HG03460 (cell line): ENCODE data around the gene BCAS4.
"Not testable (repeated sequence)": the region's sequence is repeated elsewhere in the genome, so short reads cannot be mapped to it uniquely, and the experiment has no call there.

ENCODE experiments used
- ATAC-seq: cut with Tn5 transposase; IDR thresholded peaks from one replicate; pipeline ENCODE4 v1.9.1; 2021; ENCODE audit not compliant: unreplicated experiment

BCAS4 gene

DNA sequence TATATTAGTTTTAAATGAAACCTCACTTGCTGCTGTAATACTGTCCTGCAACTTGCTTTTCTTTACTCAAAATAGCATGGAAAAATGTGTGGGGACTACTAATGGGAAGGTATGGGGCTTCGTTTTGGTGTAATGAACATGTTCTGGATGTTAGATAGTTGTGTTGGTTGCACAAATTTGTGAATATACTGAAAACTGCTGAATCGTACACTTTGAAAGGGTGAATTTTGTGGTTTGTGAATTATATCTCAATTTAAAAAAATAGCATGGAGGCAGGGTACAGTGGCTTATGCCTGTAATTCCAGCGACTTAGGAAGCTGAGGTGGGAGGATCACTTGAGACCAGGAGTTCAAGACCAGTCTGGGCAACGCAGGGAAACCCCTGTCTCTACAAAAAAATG is 2.3 kb downstream of the BCAS4 start:
- no peak for ATAC-seq

GRCh38 chr20:50798650-50799049 is 3.8 kb downstream of the BCAS4 start:
- ATAC-seq: no peak

DNA sequence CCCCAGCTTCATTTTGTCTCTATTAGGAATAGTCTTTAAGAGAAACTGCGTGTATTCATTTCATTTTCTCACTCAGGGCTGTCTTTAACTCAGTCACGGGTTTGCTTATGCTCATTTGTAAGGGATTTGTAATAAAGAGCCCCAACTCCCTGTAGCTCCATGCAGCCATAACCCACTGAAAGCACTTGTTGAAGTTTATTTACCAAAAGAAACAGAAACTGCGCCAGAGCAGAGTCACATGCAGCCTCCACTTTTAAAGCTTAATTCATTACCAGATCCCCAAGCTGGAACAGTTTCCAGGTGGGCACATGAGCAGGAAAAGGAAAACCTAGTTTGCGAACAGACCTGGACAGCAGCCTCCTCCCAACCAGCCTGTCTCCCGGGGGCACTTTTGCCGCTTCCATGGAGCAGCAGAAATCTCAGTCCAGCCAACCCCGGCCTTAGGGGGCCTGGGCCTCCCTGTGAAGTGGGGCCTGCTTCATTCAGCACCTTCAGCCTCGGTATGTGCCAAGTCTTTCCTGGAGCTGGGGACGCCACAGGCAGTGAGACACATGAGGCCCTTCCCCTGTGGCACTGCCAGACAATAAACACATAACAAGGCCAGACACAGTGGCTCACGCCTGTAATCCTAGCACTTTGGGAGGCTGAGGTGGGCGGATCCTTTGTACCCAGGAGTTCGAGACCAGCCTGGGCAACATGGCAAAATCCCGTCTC is 4.5 kb downstream of the BCAS4 start:
- ATAC-seq: no peak

GRCh38 chr20:50799890-50800550 is 5.2 kb downstream of the BCAS4 start:
- ATAC-seq: peak; percentile 54

DNA sequence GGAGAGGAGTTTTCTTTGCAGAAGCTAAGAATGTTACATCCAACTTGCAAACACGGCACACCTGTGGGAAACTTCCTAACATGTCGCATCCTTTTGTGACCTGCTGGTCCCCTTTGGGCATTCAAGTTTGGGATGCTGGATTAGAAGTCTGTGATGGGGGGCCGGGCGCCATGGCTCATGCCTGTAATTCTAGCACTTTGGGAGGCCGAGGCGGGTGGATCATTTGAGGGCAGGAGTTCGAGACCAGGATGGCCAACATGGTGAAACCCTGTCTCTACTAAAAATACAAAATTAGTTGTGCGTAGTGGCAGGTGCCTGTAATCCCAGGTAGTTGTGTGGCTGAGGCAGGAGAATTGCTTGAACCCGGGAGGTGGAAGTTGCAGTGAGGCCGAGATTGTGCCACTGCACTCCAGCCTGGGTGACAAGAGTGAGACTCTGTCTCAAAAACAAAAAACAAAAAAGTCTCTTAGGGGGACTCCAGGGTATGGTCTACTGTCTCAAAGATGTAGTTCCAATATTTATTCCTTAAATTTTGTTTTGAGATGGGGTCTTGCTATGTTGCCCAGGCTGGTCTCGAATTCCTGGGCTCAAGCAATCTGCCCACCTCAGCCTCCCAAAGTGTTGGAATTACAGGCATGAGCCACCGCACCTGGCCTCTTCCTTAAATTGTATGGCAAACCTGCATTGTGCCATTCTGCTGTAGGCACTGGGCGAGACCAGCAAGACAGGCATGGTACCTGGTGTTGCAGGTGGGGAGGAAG is 6.3 kb downstream of the BCAS4 start:
- not testable (repeated sequence) for ATAC-seq

- no peak for ATAC-seq
Measured at GRCh38 chr20:50801747-50802125, 6.9 kb downstream of the BCAS4 start.

DNA sequence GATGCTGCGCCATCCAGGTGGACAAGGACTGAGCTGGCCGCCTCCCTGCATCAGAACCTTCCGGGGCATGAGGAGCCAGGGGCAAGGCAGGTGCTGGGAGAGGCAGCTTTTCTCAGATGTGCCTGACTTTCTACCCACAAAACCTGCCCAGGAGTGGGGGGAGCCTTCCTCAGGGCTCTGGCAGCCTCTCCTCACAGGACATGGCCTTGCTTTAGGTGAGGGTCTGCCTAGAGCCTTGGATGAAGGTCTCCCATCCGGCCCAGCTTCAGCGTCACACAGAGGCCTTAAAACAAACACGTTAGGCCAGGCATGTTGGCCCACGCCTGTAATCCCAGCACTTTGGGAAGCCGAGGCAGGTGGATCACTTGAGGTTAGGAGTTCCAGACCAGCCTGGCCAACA is 7.4 kb downstream of the BCAS4 start:
- no peak for ATAC-seq

GRCh38 chr20:50804437-50805348 is 9.8 kb downstream of the BCAS4 start:
- ATAC-seq: no peak

DNA sequence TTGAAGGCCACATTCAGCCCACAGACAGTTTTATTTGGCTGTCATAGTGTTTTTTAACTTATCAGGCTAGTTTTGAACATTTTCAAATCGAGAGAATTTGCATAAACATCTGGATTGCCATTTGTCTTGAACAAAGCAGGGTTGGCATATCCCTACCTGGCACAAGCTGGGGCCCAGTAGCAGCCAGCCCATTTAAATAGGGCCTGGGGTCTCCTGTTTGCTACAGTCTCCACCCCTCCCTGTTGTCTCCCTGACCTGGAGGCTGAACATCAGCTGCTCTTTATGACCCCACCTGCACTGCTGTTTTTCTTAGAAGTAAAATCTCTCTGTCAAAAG is 10.5 kb downstream of the BCAS4 start:
- no peak for ATAC-seq

- no peak for ATAC-seq
Measured at GRCh38 chr20:50806126-50806768, 11.4 kb downstream of the BCAS4 start.

GRCh38 chr20:50810063-50810462 is 15.2 kb downstream of the BCAS4 start:
- no peak for ATAC-seq

GRCh38 chr20:50810842-50811241 is 16.0 kb downstream of the BCAS4 start:
- no peak for ATAC-seq

GRCh38 chr20:50813101-50813643 is 18.3 kb downstream of the BCAS4 start:
- ATAC-seq: no peak

DNA sequence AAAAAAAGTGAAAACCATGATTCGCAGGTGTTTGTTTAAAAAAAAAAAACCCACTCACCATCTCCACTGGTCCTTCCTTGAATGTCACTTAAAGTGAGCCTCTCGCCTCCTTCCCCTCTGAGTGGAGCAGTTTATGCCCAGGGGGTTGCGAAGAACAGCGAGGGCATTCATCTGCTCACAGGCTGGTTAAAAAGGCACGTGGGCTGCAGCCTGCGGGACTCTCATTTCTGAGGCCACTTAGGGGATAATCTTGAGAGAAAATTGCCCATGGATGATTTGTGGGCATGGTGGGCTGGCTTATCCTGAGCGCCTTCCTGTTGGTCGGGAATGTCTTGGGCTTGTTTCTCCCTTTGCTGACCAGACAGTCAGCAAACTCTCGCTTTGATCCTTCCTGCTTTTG is 18.9 kb downstream of the BCAS4 start:
- ATAC-seq: no peak

DNA sequence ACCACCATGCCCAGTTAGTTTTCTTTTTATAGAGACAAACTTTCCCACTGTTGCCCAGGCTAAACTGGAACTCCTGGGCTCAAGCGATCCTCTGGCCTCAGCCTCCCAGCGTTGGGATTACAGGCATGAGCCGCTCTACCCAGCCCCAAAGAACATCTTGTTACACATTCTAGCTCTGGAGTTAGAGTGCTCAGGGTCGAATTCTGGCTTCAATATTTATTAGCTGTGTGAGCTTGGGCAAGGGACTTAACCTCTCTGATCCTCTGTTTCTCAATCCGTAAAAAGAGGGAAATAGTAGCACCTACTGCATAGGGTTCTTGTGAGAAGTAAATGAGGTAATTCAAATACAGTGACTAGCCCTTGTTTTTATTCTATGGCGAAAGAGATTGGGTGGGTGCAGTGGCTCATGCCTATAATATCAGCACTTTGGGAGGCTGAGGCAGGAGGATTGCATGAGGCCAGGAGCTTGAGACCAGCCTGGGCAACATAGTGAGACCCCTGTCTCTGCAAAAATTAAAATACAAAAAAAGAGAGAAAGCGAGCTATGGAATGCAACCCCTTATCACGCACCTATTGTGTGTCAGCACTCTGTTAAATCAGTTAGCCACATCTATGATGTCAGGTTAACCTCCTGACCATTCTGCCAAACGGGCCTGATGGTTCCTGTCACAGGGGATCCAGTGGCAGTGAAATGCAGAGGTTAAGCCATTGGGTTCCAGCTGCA is 19.7 kb downstream of the BCAS4 start:
- no peak for ATAC-seq

GRCh38 chr20:50815162-50815989 is 20.5 kb downstream of the BCAS4 start:
- ATAC-seq: peak; percentile 37

GRCh38 chr20:50817776-50818172 is 22.9 kb downstream of the BCAS4 start:
- ATAC-seq: no peak

GRCh38 chr20:50819349-50819748 is 24.5 kb downstream of the BCAS4 start:
- ATAC-seq: peak; percentile 31
